WTC11 (cell line): ENCODE measurements around the gene DEPDC1B. TPM values are rescaled to one million over a fixed set of nuclear protein-coding genes. Genes with fewer than 3 reads are reported as not detected.

Source experiments
- ATAC-seq: fragments of 200-7000 bp; cut with Tn5 transposase; 2 replicates; pipeline ENCODE4 v1.10.0; 2021; ENCODE audit warnings: mild to moderate bottlenecking, moderate library complexity
- CTCF ChIA-PET: fragments of 300-600 bp; sonication (Branson Sonifier 250); formaldehyde crosslinking; loops from one replicate; lab custom pipeline; 2021; ENCODE audit warnings: antibody characterized with exemption; lab: Charles Lee
- POLR2A ChIA-PET: fragments of 350-600 bp; sonication (Branson Sonifier 250); formaldehyde crosslinking; loops from one replicate; lab custom pipeline; 2021; ENCODE audit warnings: antibody characterized with exemption; lab: Charles Lee
- DNase-seq: peaks from one replicate; pipeline ENCODE4 v3.0.0; 2021; ENCODE audit warnings: low spot score
- H3K27ac Mint-ChIP-seq: 2 replicates; pipeline ENCODE4 v1.8.0; 2021; ENCODE audit warnings: mixed read lengths
- H3K27me3 Mint-ChIP-seq: 2 replicates; pipeline ENCODE4 v1.8.0; 2021; ENCODE audit warnings: low read depth, mild to moderate bottlenecking, moderate library complexity, mixed read lengths
- H3K36me3 Mint-ChIP-seq: 2 replicates; pipeline ENCODE4 v1.8.0; 2021; ENCODE audit warnings: mixed read lengths
- H3K4me1 Mint-ChIP-seq: 2 replicates; pipeline ENCODE4 v1.8.0; 2022; ENCODE audit warnings: mixed read lengths
- H3K4me3 Mint-ChIP-seq: 2 replicates; pipeline ENCODE4 v1.8.0; 2021; ENCODE audit warnings: mild to moderate bottlenecking, moderate library complexity, mixed read lengths
- H3K9me3 Mint-ChIP-seq: 2 replicates; pipeline ENCODE4 v1.8.0; 2021; ENCODE audit warnings: mixed read lengths
- HMGA2 ChIP-seq: fragments of 250-450 bp; sonication (Bioruptor Pico); IDR thresholded peaks from 2 replicates; pipeline ENCODE4 v1.4.0; 2021; ENCODE audit warnings: mild to moderate bottlenecking, moderate library complexity
- MXD4 ChIP-seq: fragments of 250-450 bp; sonication (Bioruptor Pico); IDR thresholded peaks from 2 replicates; pipeline ENCODE4 v1.8.0; 2021; ENCODE audit warnings: mild to moderate bottlenecking, moderate library complexity, borderline replicate concordance
- NFE2L1 ChIP-seq: sonication (generic); formaldehyde crosslinking; IDR thresholded peaks from 2 replicates; pipeline ENCODE4 v1.8.1; 2023; ENCODE audit warnings: missing genetic modification reagents
- PRRX2 ChIP-seq: fragments of 250-450 bp; sonication (Bioruptor Pico); IDR thresholded peaks from 2 replicates; pipeline ENCODE4 v1.8.0; 2021; ENCODE audit warnings: mild to moderate bottlenecking
- ZNF317 ChIP-seq: sonication (generic); formaldehyde crosslinking; IDR thresholded peaks from 2 replicates; pipeline ENCODE4 v1.8.1; 2023; ENCODE audit warnings: low read depth, mild to moderate bottlenecking, moderate library complexity, missing genetic modification reagents, borderline replicate concordance
- ZNF416 ChIP-seq: fragments of 250-450 bp; sonication (Bioruptor Pico); IDR thresholded peaks from 2 replicates; pipeline ENCODE4 v1.9.0; 2021; ENCODE audit warnings: mild to moderate bottlenecking, inconsistent platforms
- total RNA-seq: library from RNA; stranded (reverse); gene quantifications from 3 replicates; pipeline ENCODE4 v1.2.3, GENCODE V29; 2021
- TF ChIP-seq, protein P1 (sequence below): sonication (generic); formaldehyde crosslinking; IDR thresholded peaks from 2 replicates; pipeline ENCODE4 v1.8.0; 2023; ENCODE audit warnings: missing genetic modification reagents, mild to moderate bottlenecking, borderline replicate concordance
- TF ChIP-seq, protein P2 (sequence below): fragments of 200-600 bp; IDR thresholded peaks from 2 replicates; pipeline ENCODE4 v1.8.0; 2022; ENCODE audit warnings: antibody characterized with exemption
- TF ChIP-seq, protein P3 (sequence below): sonication (generic); formaldehyde crosslinking; IDR thresholded peaks from 2 replicates; pipeline ENCODE4 v1.8.0; 2023; ENCODE audit warnings: mild to moderate bottlenecking, missing genetic modification reagents
- TF ChIP-seq, protein P4 (sequence below): sonication (generic); formaldehyde crosslinking; IDR thresholded peaks from 2 replicates; pipeline ENCODE4 v1.8.1; 2022; ENCODE audit warnings: low read depth, mild to moderate bottlenecking, moderate library complexity, missing genetic modification reagents, borderline replicate concordance
- TF ChIP-seq, protein P5 (sequence below): sonication (generic); formaldehyde crosslinking; IDR thresholded peaks from 2 replicates; pipeline ENCODE4 v1.8.1; 2022; ENCODE audit warnings: low read depth, missing genetic modification reagents, borderline replicate concordance

The DEPDC1B gene
- total RNA-seq, 1 experiment from 2014 or later, result 55.1 TPM

DNA sequence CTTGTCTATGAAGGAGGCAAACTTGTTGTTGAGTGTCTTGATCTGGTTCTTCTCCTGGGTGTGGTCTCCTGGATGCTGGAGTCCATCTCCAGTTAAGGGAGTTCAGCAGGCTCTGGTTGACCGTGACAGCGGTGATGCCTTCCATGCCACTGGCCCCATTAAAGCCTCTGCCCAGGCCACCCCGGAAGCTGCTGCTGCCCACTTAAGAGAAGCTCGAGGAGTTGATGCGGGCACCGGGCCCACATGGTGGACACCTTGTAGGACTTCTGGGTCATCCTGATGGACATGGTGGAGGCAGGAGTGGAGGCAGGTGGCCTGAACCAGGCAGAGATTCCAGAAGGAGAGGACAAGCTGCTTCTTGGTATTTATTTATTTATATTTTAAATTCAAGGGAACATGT, 44.7 kb upstream of the DEPDC1B start (continued):
- TF ChIP-seq, protein P1, sequence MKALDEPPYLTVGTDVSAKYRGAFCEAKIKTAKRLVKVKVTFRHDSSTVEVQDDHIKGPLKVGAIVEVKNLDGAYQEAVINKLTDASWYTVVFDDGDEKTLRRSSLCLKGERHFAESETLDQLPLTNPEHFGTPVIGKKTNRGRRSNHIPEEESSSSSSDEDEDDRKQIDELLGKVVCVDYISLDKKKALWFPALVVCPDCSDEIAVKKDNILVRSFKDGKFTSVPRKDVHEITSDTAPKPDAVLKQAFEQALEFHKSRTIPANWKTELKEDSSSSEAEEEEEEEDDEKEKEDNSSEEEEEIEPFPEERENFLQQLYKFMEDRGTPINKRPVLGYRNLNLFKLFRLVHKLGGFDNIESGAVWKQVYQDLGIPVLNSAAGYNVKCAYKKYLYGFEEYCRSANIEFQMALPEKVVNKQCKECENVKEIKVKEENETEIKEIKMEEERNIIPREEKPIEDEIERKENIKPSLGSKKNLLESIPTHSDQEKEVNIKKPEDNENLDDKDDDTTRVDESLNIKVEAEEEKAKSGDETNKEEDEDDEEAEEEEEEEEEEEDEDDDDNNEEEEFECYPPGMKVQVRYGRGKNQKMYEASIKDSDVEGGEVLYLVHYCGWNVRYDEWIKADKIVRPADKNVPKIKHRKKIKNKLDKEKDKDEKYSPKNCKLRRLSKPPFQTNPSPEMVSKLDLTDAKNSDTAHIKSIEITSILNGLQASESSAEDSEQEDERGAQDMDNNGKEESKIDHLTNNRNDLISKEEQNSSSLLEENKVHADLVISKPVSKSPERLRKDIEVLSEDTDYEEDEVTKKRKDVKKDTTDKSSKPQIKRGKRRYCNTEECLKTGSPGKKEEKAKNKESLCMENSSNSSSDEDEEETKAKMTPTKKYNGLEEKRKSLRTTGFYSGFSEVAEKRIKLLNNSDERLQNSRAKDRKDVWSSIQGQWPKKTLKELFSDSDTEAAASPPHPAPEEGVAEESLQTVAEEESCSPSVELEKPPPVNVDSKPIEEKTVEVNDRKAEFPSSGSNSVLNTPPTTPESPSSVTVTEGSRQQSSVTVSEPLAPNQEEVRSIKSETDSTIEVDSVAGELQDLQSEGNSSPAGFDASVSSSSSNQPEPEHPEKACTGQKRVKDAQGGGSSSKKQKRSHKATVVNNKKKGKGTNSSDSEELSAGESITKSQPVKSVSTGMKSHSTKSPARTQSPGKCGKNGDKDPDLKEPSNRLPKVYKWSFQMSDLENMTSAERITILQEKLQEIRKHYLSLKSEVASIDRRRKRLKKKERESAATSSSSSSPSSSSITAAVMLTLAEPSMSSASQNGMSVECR (CRISPR knock-in tag), result no peak
- no peak for TF ChIP-seq ZNF317 (CRISPR knock-in tag)
- TF ChIP-seq, protein P2, sequence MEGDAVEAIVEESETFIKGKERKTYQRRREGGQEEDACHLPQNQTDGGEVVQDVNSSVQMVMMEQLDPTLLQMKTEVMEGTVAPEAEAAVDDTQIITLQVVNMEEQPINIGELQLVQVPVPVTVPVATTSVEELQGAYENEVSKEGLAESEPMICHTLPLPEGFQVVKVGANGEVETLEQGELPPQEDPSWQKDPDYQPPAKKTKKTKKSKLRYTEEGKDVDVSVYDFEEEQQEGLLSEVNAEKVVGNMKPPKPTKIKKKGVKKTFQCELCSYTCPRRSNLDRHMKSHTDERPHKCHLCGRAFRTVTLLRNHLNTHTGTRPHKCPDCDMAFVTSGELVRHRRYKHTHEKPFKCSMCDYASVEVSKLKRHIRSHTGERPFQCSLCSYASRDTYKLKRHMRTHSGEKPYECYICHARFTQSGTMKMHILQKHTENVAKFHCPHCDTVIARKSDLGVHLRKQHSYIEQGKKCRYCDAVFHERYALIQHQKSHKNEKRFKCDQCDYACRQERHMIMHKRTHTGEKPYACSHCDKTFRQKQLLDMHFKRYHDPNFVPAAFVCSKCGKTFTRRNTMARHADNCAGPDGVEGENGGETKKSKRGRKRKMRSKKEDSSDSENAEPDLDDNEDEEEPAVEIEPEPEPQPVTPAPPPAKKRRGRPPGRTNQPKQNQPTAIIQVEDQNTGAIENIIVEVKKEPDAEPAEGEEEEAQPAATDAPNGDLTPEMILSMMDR, result no peak
- TF ChIP-seq, protein P3, sequence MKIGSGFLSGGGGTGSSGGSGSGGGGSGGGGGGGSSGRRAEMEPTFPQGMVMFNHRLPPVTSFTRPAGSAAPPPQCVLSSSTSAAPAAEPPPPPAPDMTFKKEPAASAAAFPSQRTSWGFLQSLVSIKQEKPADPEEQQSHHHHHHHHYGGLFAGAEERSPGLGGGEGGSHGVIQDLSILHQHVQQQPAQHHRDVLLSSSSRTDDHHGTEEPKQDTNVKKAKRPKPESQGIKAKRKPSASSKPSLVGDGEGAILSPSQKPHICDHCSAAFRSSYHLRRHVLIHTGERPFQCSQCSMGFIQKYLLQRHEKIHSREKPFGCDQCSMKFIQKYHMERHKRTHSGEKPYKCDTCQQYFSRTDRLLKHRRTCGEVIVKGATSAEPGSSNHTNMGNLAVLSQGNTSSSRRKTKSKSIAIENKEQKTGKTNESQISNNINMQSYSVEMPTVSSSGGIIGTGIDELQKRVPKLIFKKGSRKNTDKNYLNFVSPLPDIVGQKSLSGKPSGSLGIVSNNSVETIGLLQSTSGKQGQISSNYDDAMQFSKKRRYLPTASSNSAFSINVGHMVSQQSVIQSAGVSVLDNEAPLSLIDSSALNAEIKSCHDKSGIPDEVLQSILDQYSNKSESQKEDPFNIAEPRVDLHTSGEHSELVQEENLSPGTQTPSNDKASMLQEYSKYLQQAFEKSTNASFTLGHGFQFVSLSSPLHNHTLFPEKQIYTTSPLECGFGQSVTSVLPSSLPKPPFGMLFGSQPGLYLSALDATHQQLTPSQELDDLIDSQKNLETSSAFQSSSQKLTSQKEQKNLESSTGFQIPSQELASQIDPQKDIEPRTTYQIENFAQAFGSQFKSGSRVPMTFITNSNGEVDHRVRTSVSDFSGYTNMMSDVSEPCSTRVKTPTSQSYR, result no peak
- no peak for TF ChIP-seq ZNF416 (CRISPR knock-in tag)

DNA sequence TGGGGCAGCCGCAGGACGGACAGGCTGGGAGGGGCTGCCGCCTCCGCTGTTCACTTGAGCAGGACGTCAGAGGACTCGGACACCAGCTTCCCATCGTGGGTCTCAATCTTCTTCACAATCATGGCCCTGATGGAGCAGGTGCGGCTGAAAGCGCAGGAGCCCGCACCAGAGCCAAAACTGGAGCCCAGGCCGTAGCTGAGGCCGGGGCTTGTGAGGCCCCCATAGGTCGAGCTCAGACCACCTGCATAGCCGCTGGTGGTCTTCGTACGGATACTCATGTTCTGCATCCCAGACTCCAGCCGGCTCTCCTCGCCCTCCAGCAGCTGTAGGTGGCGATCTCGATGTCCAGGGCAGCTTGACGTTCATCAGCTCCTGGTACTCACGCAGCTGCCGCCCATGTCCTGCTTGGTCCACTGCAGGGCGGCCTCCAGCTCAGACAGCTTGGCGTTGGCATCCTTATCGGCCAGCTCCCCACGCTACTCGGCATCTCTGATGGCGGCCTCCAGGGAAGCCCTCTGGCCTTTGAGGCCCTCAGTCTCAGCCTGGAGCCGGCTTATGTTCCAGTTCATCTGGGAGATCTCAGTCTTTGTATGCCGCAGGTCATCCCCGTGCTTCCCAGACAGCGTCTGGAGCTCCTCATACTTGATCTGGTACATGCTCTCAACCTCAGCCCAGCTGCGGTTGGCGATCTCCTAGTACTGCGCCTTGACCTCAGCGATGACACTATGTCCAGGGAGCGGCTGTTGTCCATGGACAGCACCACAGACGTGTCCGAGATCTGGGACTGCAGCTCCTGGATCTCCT, 43.7 kb upstream of the DEPDC1B start:
- POLR2A ChIA-PET, result no interaction called here
- CTCF ChIA-PET, result interaction anchor here (0.8 to 1.2 kb wide), 2 partner anchors 39 to 50 kb away, joined by 3 read pairs; no protein-coding TSS in a partner anchor
- Mint-ChIP-seq H3K36me3 (peaks cover 6% of the 10 kb centered on the region; the same call in 1 of the 2 replicates), H3K27ac (no peak overlapping the region), H3K9me3 (peaks cover 18% of the 10 kb centered on the region), H3K4me1 (peaks cover 3% of the 10 kb centered on the region; the same call in 1 of the 2 replicates), H3K4me3 (no peak overlapping the region), H3K27me3 (no peaks in the 10 kb centered on the region)
- TF ChIP-seq PRRX2 (CRISPR knock-in tag) (no peak), NFE2L1 (CRISPR knock-in tag) (no peak), HMGA2 (CRISPR knock-in tag) (no peak), MXD4 (CRISPR knock-in tag) (no peak)
- TF ChIP-seq, protein P4, sequence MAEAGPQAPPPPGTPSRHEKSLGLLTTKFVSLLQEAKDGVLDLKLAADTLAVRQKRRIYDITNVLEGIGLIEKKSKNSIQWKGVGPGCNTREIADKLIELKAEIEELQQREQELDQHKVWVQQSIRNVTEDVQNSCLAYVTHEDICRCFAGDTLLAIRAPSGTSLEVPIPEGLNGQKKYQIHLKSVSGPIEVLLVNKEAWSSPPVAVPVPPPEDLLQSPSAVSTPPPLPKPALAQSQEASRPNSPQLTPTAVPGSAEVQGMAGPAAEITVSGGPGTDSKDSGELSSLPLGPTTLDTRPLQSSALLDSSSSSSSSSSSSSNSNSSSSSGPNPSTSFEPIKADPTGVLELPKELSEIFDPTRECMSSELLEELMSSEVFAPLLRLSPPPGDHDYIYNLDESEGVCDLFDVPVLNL (CRISPR knock-in tag), result no peak
- TF ChIP-seq, protein P5, sequence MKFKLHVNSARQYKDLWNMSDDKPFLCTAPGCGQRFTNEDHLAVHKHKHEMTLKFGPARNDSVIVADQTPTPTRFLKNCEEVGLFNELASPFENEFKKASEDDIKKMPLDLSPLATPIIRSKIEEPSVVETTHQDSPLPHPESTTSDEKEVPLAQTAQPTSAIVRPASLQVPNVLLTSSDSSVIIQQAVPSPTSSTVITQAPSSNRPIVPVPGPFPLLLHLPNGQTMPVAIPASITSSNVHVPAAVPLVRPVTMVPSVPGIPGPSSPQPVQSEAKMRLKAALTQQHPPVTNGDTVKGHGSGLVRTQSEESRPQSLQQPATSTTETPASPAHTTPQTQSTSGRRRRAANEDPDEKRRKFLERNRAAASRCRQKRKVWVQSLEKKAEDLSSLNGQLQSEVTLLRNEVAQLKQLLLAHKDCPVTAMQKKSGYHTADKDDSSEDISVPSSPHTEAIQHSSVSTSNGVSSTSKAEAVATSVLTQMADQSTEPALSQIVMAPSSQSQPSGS (CRISPR knock-in tag), result no peak
- DNase-seq, result no peak
- no peak for ATAC-seq
